Measurements from ENCODE around the gene PELI2.

The PELI2 gene

GRCh38 chr14:56131004-56131864, 13.0 kb downstream of the PELI2 start:
- H3K27ac ChIP-seq (ENCODE audit: low read depth, low read length) = no peak overlapping the region
- peaks cover 43 to 45% of the 10 kb centered on the region in 2 donors for H3K4me1 ChIP-seq (ENCODE audit: control insufficient read depth in 1 of 2, insufficient read depth in 2 of 2, low read length in 2 of 2)
- no peaks in the 10 kb centered on the region for H3K27me3 ChIP-seq (ENCODE audit: control insufficient read depth in 1 of 2, insufficient read depth in 2 of 2, low read length in 2 of 2)
- H3K36me3 ChIP-seq (ENCODE audit: control insufficient read depth in 1 of 2, insufficient read depth in 2 of 2, low read length in 2 of 2) = no peaks in the 10 kb centered on the region
- no peaks in the 10 kb centered on the region for H3K9me3 ChIP-seq (ENCODE audit: control insufficient read depth in 1 of 2, low read length in 2 of 2)
- H3K4me3 ChIP-seq (ENCODE audit: low read depth in 1 of 2, low read length in 2 of 2) = no peak overlapping the region
- no peak overlapping the region for H3K9ac ChIP-seq (ENCODE audit: low read depth in 1 of 2, low read length in 2 of 2)

DNA sequence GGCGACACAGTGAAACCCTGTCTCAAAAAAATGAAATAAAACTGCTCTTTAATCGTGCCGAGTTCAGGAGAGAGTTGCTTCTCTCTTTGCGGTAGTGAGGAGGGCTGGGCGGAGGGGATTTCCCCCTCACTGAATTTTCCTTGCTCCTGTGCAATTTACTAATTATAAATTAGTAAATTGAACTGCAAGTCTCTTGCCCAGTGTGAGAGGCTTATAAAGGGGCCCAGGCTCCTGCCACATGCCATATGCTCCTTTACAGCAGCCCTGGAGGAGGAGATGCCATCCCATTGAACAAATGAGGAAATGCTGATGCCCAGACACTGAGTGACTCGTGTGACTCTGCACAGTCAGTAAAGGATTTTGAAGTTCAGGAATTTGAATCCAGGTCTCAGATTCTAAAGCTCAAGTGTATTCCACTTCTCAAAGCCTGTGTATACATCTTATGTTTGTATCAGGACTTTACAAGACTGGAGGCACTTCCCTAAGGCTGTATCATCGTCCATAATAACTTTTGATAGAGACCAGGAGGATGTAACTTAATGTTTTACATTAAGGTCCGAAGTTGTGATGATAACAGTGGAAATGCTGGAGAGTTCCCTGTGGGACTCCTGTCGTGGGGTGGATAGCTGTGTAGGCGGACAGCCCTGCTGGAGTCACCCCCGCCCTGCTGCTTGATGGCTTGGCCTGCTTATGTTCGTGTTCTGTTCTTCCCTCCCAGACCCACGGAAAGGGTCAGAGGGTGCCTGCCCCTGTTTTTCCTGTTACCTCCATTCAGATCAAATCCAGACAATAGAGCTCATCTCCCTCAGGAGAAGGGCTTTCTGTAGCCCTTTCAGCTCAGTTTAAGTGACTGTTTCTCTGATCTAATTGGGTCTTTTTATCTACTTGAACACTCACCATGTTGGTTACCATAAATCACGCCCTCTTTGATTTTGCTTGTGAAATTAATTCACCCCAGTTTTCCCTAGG, 13.9 kb downstream of the PELI2 start:
- Histone ChIP-seq H3K36me3 (ENCODE audit: control insufficient read depth in 1 of 2, insufficient read depth in 2 of 2, low read length in 2 of 2) (no peaks in the 10 kb centered on the region), H3K27me3 (ENCODE audit: control insufficient read depth in 1 of 2, insufficient read depth in 2 of 2, low read length in 2 of 2) (no peaks in the 10 kb centered on the region), H3K9ac (ENCODE audit: low read depth in 1 of 2, low read length in 2 of 2) (no peak overlapping the region), H3K4me3 (ENCODE audit: low read depth in 1 of 2, low read length in 2 of 2) (no peak overlapping the region), H3K4me1 (ENCODE audit: control insufficient read depth in 1 of 2, insufficient read depth in 2 of 2, low read length in 2 of 2) (peaks cover 43 to 50% of the 10 kb centered on the region in 2 donors), H3K27ac (ENCODE audit: low read depth, low read length) (no peak overlapping the region), H3K9me3 (ENCODE audit: control insufficient read depth in 1 of 2, low read length in 2 of 2) (no peaks in the 10 kb centered on the region)

GRCh38 chr14:56133547-56133946, 15.3 kb downstream of the PELI2 start:
- no peaks in the 10 kb centered on the region for H3K27me3 ChIP-seq (ENCODE audit: control insufficient read depth in 1 of 2, insufficient read depth in 2 of 2, low read length in 2 of 2)
- no peak overlapping the region for H3K27ac ChIP-seq (ENCODE audit: low read depth, low read length)
- H3K9ac ChIP-seq (ENCODE audit: low read depth in 1 of 2, low read length in 2 of 2) = no peak overlapping the region
- H3K36me3 ChIP-seq (ENCODE audit: control insufficient read depth in 1 of 2, insufficient read depth in 2 of 2, low read length in 2 of 2) = no peaks in the 10 kb centered on the region
- no peaks in the 10 kb centered on the region for H3K9me3 ChIP-seq (ENCODE audit: control insufficient read depth in 1 of 2, low read length in 2 of 2)
- H3K4me3 ChIP-seq (ENCODE audit: low read depth in 1 of 2, low read length in 2 of 2) = no peak overlapping the region
- peaks cover 38 to 45% of the 10 kb centered on the region in 2 donors for H3K4me1 ChIP-seq (ENCODE audit: control insufficient read depth in 1 of 2, insufficient read depth in 2 of 2, low read length in 2 of 2)

DNA sequence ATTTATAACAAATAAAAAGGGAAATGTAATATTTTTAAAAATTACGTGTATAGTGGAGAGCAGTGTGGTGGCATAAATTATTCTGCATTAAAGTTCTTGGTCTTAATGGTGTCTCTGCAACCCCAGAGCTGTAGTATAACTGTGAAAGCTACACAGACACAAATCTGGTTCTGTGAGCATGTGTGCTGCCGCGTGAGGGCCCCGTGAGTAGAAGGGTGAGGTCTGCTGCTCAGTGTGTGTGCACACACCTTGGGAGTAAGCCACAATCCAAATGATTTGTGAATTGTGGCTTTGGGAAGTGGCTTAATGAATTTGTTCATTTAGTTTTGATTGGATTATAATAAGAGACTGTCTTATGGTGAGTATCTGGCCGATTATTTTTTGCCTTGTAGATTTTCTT, 16.8 kb downstream of the PELI2 start:
- Histone ChIP-seq H3K9ac (ENCODE audit: low read depth in 1 of 2, low read length in 2 of 2) (no peak overlapping the region), H3K4me1 (ENCODE audit: control insufficient read depth in 1 of 2, insufficient read depth in 2 of 2, low read length in 2 of 2) (peaks cover 23 to 30% of the 10 kb centered on the region in 2 donors), H3K27ac (ENCODE audit: low read depth, low read length) (no peak overlapping the region), H3K4me3 (ENCODE audit: low read depth in 1 of 2, low read length in 2 of 2) (no peak overlapping the region), H3K9me3 (ENCODE audit: control insufficient read depth in 1 of 2, low read length in 2 of 2) (no peaks in the 10 kb centered on the region), H3K36me3 (ENCODE audit: control insufficient read depth in 1 of 2, insufficient read depth in 2 of 2, low read length in 2 of 2) (no peaks in the 10 kb centered on the region), H3K27me3 (ENCODE audit: control insufficient read depth in 1 of 2, insufficient read depth in 2 of 2, low read length in 2 of 2) (no peaks in the 10 kb centered on the region)

- Histone ChIP-seq H3K36me3 (ENCODE audit: control insufficient read depth in 1 of 2, insufficient read depth in 2 of 2, low read length in 2 of 2) (no peaks in the 10 kb centered on the region), H3K9me3 (ENCODE audit: control insufficient read depth in 1 of 2, low read length in 2 of 2) (no peaks in the 10 kb centered on the region), H3K4me1 (ENCODE audit: control insufficient read depth in 1 of 2, insufficient read depth in 2 of 2, low read length in 2 of 2) (peaks cover 20 to 26% of the 10 kb centered on the region in 2 donors), H3K27me3 (ENCODE audit: control insufficient read depth in 1 of 2, insufficient read depth in 2 of 2, low read length in 2 of 2) (no peaks in the 10 kb centered on the region), H3K4me3 (ENCODE audit: low read depth in 1 of 2, low read length in 2 of 2) (no peak overlapping the region), H3K9ac (ENCODE audit: low read depth in 1 of 2, low read length in 2 of 2) (no peak overlapping the region), H3K27ac (ENCODE audit: low read depth, low read length) (no peak overlapping the region)
Measured at GRCh38 chr14:56135668-56136067, 17.5 kb downstream of the PELI2 start.

- no peaks in the 10 kb centered on the region for H3K27me3 ChIP-seq (ENCODE audit: control insufficient read depth in 1 of 2, insufficient read depth in 2 of 2, low read length in 2 of 2)
- no peaks in the 10 kb centered on the region for H3K9me3 ChIP-seq (ENCODE audit: control insufficient read depth in 1 of 2, low read length in 2 of 2)
- no peak overlapping the region for H3K4me3 ChIP-seq (ENCODE audit: low read depth in 1 of 2, low read length in 2 of 2)
- H3K4me1 ChIP-seq (ENCODE audit: control insufficient read depth in 1 of 2, insufficient read depth in 2 of 2, low read length in 2 of 2) = peaks cover 9 to 14% of the 10 kb centered on the region in 2 donors
- H3K27ac ChIP-seq (ENCODE audit: low read depth, low read length) = no peak overlapping the region
- no peaks in the 10 kb centered on the region for H3K36me3 ChIP-seq (ENCODE audit: control insufficient read depth in 1 of 2, insufficient read depth in 2 of 2, low read length in 2 of 2)
- H3K9ac ChIP-seq (ENCODE audit: low read depth in 1 of 2, low read length in 2 of 2) = no peak overlapping the region
Measured at GRCh38 chr14:56136571-56137452, 18.6 kb downstream of the PELI2 start.

GRCh38 chr14:56137453-56137807, 19.2 kb downstream of the PELI2 start:
- Histone ChIP-seq H3K9ac (ENCODE audit: low read depth in 1 of 2, low read length in 2 of 2) (no peak overlapping the region), H3K36me3 (ENCODE audit: control insufficient read depth in 1 of 2, insufficient read depth in 2 of 2, low read length in 2 of 2) (no peaks in the 10 kb centered on the region), H3K9me3 (ENCODE audit: control insufficient read depth in 1 of 2, low read length in 2 of 2) (no peaks in the 10 kb centered on the region), H3K4me3 (ENCODE audit: low read depth in 1 of 2, low read length in 2 of 2) (no peak overlapping the region), H3K27me3 (ENCODE audit: control insufficient read depth in 1 of 2, insufficient read depth in 2 of 2, low read length in 2 of 2) (no peaks in the 10 kb centered on the region), H3K27ac (ENCODE audit: low read depth, low read length) (no peak overlapping the region), H3K4me1 (ENCODE audit: control insufficient read depth in 1 of 2, insufficient read depth in 2 of 2, low read length in 2 of 2) (peaks cover 3 to 8% of the 10 kb centered on the region in 2 donors)

DNA sequence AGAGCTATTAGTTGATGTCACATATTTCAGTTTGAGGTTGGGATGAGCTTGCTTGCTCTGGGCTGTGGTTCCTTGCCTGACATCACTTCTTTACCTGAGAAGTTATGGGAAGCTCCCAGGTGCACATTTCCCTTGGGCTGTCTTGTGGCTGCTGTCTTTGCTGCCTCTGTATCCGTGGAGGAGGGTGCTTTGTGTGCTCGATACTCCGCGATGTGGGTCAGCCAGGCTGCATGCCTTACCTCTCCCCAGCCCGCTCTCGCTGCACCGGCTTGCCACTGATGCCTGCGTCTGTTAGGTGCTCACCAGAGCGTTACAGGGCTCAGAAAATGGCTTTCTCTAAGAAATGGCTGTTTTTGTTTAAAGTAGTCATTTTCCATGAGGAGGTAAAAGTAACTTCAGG, 19.6 kb downstream of the PELI2 start:
- no peak overlapping the region for H3K27ac ChIP-seq (ENCODE audit: low read depth, low read length)

GRCh38 chr14:56138928-56139327, 20.7 kb downstream of the PELI2 start:
- no peaks in the 10 kb centered on the region for H3K27me3 ChIP-seq (ENCODE audit: control insufficient read depth in 1 of 2, insufficient read depth in 2 of 2, low read length in 2 of 2)
- H3K9ac ChIP-seq (ENCODE audit: low read depth in 1 of 2, low read length in 2 of 2) = no peak overlapping the region
- H3K27ac ChIP-seq (ENCODE audit: low read depth, low read length) = no peak overlapping the region
- H3K36me3 ChIP-seq (ENCODE audit: control insufficient read depth in 1 of 2, insufficient read depth in 2 of 2, low read length in 2 of 2) = no peaks in the 10 kb centered on the region
- no peak overlapping the region for H3K4me3 ChIP-seq (ENCODE audit: low read depth in 1 of 2, low read length in 2 of 2)
- H3K4me1 ChIP-seq (ENCODE audit: control insufficient read depth in 1 of 2, insufficient read depth in 2 of 2, low read length in 2 of 2) = peaks cover 0 to 8% of the 10 kb centered on the region in 2 donors
- H3K9me3 ChIP-seq (ENCODE audit: control insufficient read depth in 1 of 2, low read length in 2 of 2) = no peaks in the 10 kb centered on the region

More for the DNA sequence above, 19.6 kb downstream of the PELI2 start:
- Histone ChIP-seq H3K9ac (ENCODE audit: low read depth in 1 of 2, low read length in 2 of 2) (no peak overlapping the region), H3K9me3 (ENCODE audit: control insufficient read depth in 1 of 2, low read length in 2 of 2) (no peaks in the 10 kb centered on the region), H3K36me3 (ENCODE audit: control insufficient read depth in 1 of 2, insufficient read depth in 2 of 2, low read length in 2 of 2) (no peaks in the 10 kb centered on the region), H3K4me3 (ENCODE audit: low read depth in 1 of 2, low read length in 2 of 2) (no peak overlapping the region), H3K4me1 (ENCODE audit: control insufficient read depth in 1 of 2, insufficient read depth in 2 of 2, low read length in 2 of 2) (peaks cover 0 to 5% of the 10 kb centered on the region in 2 donors), H3K27me3 (ENCODE audit: control insufficient read depth in 1 of 2, insufficient read depth in 2 of 2, low read length in 2 of 2) (no peaks in the 10 kb centered on the region)

All from duodenal mucosa (tissue), 2 donors.